HG03442 (cell line): ENCODE measurements around the gene SLC22A23.
"Not testable (repeated sequence)": the region's sequence is repeated elsewhere in the genome, so short reads cannot be mapped to it uniquely, and the experiment has no call there.

Source experiments
- ATAC-seq: cut with Tn5 transposase; IDR thresholded peaks from one replicate; pipeline ENCODE4 v1.9.1; 2021; ENCODE audit warnings: mild to moderate bottlenecking, moderate library complexity; ENCODE audit not compliant: unreplicated experiment

Gene SLC22A23

DNA sequence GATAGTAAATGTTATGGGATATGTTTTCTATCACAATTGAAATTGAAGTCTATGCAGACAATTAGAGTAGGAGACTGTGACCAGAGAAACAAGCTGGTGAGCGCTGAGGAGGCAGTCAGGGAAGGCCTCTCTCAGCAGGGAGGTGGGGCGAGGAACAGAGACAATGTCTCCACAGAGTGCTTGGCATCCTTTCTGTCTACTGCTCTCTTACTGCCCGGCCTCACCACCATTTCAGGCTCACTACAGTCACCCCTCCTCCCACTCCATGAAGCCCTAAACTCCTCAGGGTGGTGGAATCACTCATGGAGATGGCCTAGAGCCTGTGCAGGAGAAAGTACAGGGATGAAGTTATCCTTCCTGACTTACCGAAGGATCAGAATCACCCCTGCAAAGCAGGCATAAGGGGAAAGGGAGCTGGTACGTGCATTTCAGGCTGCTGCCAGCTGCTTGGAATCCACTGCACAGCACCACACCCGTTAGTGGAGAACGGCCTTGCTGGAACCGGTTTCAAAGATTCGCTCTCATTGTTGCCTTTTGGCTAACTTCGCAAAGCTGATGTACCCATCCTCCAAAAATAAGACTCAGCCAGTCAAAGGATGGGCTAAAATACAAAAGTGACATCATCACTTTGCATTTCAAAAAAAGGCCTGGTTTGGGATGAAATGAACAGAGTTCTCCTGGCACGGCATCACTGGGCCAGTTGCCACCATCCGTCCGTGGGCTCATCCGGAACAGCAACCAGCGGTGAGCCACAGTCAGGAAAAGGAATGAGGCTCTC, 67.3 kb downstream of the SLC22A23 start:
- ATAC-seq = no peak

DNA sequence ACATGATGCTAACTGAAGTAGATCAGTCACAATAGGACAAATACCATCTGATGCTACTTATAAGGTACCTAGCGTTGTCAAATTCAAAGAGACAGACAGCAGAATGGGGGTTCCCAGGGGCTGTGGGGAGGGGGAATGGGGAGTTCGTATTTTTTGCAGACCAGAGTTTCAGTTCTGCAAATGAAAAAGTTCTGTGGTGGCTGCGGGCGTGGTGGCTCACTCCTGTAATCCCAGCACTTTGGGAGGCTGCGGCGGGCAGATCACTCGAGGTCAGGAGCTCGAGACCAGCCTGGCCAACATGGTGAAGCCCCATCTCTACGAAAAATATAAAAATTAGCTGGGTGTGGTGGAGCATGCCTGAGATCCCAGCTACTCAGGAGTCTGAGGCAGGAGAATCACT, 68.1 kb downstream of the SLC22A23 start:
- no peak for ATAC-seq

DNA sequence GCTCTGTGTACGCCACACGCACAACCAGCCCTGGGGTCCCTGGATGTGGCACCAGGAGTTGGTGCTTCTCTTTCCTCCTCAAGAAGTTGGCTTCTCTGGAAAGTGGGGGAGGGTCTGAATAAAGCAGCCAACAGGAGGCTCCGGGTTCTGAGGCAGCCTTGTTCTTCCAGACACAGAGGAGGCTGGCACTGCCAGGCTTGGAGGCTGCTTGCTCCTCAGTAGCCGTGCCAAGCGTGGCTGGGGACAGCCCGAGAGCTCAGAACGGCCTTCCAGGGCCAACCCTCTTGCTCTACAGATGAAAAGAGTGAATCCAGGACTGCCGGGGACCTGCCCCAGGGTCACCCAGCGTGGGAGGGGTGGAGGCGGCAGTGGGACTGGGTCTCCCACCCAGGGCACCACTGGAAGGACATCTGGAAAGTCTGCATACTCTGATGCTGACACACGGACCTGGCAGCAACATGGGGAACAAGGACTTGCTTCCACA, 70.4 kb downstream of the SLC22A23 start:
- no peak for ATAC-seq

DNA sequence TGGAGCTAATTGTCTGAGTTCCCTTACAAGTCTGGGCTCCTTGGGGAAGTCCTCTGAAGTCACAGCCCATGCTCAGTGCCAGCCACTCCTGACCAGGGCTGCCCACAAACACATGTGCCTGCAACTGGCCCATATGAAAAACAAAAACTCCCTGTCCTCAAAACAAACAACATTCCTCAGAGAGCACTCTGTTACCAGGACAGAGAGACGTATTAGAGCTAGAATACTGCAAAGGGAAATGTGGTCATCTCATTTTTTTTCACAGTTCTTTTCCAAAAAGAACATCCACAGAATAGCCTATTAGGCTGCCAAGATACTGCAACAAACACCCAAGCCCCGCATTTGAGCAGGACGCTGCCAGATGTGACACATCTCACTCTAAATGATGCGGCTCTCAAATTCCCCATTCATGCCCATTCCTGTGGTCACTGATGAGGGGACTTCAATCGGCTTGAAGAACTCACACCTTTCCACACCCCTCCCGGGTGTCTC, 71.1 kb downstream of the SLC22A23 start:
- ATAC-seq = no peak

DNA sequence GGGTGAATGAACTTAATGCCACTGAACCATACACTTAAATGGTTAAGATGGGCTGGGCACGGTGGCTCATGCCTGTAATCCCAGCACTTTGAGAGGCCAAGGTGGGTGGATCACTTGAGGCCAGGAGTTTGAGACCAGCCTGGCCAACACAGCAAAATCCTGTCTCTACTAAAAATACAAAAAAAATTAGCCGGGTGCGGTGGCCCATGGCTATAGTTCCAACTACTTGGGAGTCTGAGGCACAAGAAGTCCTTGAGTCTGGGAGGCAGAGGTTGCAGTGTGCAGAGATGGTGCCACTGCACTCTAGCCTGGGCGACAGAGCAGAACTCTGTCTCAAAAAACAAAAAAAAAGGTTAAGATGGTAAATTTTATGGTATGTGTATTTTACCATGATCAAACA, 71.7 kb downstream of the SLC22A23 start:
- ATAC-seq = not testable (repeated sequence)

DNA sequence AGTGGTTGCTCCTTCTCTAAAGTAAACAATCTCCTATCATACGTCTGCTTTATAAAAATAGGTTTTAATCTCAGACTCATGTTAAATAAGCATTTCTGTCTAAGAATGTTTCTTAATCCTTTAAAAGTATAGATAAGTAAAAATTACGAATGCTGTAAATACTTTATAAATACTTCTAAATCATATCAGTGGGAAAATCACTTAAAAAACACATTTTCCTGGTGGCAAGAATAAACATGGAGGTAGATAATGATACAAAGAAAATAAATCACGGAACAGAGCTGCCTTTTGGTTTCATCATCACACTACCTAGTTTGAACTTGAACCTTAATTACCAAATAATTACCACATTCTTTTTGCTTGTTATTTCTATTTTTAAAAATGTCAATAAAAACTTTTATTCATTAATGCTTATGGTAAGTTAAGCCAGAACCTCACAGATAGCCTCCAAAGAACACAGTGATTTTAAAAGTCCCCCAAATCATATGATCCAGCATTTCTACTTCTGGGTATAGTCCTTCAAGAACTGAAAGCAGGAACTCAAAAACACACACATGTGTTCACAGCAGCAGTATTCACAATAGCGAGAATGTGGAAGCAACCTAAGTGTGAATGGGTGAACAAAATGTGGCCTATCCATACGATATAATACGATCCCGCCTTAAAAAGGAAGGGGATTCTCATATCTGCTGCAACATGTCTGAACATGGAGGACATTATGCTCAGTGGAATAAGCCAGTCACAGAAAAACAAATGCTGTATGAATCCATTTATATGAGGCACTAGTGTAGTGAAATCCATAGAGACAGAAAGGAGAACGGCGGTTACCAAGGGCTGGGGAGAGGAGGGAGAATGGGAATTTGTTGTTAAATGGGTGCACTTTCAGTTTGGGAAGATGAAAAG, 72.4 kb downstream of the SLC22A23 start:
- no peak for ATAC-seq

DNA sequence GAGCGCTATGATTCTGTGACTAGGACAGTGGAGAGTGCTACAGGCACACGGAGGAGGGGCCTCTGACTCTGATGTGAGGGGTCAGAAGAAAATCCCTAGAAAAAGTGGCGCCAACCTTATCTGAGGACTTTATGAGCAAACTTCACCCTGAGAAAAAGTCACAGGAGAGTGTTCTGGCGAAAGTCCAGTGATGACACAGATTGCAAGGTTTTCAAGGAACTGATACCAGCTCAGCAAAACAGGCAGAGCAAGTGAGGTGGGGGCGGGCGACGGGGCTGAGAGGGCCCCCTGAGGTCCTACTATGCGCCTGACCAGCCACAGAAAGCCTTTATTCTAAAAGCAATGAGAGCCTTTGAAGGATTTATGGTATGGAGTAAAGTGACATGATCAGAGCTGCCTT, 73.3 kb downstream of the SLC22A23 start:
- ATAC-seq = no peak

DNA sequence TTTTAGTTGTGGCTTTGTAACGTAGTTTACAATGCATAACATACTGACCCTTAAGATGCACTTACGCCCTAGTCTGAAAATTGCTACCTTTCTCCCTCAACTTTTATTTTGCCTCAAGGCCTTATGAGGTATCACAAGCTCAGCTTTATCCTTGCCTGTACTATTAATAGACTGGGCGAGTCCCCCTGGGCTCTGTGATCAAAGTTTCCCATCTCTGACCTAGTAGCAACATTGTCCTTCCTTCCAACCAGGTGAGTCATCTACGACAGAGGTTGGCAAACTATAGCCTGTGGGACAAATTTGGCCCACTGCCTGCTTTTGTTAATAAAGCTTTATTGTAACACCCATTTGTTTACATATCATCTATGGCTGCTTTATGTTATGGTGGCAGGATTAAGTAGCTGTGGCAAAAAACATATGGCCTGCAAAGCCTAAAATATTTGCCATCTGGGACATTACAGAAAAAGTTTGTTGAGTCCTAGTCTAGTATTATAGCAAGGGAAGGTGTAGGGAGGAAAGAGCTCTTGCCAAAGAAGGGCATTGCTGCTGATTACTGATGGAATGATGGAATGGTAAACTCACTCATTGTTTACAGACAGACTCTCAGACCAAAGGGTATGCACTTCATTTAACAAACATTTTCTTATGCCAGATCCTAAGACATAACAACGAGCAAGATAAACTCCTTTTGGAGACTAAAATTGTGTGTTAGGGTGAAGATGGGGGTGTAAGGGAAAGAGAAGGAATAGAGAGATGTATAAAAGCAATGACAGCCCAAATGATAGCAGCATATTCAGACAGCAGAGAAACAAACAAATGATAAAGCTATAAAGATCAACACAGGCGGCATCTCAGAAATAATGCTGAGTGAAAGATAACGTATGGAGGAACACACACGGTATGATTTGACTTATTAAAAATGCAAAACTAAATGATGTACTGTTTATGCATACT, 74.2 kb downstream of the SLC22A23 start:
- ATAC-seq = no peak

DNA sequence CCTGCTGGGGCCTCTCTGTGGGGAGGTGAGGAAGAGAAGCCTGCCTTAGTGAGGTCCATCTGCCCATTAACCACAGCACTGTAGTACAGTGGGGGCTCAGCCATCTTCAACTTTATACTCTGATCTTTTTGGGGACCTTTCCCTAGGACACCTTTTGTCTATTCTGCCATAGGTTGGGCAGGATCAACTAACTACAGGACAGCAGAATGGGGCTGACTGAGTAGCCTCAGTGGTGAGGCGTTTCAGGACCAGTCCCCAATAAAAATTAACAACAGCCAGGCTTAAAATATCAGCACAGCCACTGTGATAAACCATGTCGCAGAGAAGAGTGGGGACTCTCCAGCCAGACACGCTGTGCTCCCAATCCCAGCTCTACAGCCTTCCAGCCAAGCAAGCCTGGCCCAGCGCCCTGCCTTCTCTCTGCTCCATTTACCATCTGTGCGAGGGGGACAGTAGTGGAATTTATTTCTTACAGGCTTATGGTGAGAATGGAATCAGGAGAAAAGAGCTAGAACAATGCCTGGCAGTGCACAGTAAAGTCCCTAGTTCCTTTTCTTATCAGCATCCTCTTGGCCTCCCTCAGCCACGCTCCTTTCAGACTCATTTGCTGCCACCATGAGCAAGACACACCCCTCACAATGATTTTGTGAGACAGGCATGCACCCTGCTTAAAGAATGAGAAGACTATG, 75.5 kb downstream of the SLC22A23 start:
- ATAC-seq = no peak

DNA sequence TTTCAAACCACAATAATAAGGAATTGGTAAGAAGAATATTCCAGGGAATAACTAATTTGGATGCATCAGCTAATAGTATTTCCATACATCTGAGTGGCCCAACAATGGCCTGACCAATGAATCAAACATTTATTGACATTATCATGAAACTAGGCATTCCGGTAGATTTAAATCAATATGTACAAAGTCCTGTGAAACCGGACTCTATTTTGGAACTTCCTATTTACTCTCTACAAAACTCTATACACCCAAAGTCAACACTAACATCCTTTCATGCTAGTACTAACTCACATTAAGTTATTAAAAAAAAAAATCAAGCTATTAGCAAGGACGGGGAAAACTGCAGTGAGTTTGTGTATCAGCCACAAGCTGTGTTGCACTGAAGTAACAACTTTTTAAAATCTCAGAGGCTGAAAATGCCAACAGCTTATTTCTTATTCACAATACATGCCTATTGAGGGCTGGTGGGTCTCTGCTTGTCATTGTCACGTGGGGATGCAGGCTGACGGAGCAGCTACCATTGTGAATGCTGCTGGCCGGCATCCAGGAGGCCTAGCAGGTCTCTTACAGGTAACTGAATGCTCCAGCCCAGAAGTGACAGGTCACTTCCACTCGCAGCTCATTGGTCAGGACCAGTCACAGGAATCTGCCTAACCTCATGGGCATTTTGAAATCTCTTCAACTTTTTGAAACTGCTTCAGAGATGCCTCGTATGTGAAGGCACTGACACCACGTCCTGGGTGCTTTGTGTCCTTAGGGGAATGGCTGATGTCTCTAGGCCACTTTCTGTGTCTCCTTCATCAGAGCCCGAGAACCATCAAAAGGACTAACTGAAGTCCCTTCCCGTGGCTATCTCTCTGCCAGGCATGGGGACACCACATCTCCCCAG, 76.3 kb downstream of the SLC22A23 start:
- ATAC-seq = no peak

DNA sequence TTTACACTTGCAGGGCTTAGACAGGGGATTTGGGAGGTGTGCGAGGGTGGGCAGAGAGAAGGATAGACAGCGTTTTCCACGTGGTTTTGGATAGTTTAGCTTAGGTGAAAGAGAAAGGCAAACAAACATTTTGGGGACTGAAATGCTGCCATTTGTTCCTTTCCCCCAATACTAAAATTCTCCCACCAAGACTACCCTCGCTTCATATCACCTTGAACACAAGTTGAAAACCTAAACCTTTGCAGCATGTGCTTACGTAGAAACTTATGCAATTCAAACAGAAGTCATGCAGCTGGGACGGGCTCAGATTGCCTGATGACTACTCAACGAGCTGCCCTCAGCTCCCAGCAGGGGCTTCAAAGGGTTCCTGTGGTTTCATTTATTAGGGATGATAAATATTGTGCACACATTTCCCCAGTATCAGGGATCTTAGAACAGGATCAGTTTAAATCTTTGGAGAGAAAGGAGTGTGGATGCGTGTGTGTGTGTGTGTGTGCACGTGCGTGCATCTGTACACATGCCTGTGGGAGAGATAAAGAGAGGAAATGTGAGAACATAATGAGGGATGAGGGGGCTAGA, 77.3 kb downstream of the SLC22A23 start:
- ATAC-seq = no peak

DNA sequence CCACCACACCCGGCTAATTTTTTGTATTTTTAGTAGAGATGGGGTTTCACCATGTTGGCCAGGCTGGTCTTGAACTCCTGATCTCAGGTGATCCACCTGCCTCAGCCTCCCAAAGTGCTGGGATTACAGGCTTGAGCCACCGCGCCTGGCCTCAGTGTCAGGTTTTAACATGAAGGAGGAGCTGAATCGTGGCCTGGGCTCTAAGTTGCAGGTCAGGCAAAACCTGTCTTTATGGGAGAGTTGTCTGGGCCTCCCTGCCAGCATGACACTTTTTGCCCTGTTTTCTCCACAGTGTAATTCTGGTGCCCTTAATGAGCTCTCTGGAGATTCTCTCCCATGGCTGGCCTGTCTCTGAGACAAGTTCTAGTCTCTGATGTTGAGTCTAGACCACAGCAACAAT, 78.0 kb downstream of the SLC22A23 start:
- ATAC-seq = not testable (repeated sequence)

DNA sequence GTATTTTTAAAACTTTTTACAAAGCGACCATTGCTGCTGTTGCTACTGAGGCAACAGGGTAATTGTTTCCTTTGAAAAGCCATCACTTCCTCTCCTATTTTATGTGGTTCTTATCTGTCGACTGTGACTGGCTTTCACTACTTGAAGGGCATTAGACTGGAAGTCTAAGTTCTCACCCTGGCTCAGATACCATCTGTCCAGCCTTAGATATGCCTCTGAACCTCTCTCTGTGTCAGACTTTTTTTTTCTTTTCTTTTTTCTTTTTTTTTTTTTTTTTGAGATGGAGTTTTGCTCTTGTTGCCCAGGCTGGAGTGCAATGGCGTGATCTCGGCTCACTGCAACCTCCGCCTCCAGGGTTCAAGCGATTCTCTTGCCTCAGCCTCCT, 78.5 kb downstream of the SLC22A23 start:
- not testable (repeated sequence) for ATAC-seq

DNA sequence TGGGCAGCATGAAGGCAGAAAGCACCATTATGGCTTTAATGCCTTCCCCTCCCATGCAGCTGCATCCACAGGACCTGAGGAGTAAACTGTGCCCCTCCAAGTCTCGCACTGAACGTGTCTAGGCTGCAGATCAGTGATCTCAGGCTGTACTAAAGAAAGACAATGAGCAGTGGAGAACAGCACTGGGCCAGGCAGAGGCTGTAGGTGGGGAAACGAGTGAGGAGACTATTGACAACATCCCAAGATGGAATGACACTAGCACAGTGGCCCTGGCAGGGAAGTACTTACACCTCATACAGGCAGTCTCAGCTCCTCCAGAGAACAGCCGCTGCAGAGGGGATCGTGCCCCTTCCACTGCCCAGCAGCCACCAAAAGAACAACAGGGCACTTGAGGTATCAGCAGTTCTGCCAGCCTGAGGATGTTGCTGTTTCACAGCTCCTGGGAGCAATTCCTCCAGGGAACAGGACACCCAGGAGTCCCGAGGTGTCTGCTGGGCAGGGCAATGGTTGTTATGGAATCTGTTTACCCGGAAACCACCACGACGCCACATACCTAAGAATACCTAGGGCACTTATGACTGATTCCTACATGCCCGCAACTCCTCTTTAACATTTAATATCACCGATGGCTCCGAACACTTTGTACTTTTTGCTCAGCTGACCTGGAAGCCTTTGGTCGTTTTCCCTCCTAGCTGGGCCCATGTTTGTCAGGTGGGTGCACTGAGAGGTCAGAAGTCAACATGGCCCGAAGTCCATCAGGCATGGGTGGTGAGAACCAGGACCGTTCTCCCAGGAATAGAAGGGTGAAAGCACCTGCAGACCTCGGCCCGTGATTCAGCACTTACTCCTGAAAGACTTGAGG, 79.1 kb downstream of the SLC22A23 start:
- ATAC-seq = no peak

DNA sequence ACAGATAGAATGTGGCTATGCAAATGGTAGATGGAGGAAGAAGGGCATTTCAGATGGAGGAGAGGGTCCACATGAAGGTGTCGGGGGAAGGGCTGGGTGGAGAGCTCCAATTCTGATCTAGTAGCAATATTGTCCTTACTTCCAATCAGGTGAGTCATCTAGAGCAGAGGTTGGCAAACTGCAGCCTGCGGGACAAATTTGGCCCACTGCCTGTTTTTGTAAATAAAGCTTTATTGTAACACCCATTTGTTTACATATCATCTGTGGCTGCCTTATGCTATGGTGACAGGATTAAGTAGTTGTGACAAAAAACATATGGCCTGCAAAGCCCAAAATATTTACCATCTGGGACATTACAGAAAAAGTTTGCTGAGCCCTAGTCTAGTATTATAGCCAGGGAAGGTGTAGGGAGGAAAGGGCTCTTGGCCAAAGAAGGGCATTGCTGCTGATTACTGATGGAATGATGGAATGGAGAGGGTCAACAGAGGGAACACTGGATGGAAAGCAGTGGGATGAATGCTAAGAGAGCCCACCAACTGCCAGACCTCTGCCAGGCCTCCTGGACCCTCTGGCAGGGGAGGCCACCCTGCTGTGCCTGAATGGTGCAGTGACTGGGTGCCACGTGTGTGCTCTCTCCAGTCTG, 79.8 kb downstream of the SLC22A23 start:
- ATAC-seq = no peak

DNA sequence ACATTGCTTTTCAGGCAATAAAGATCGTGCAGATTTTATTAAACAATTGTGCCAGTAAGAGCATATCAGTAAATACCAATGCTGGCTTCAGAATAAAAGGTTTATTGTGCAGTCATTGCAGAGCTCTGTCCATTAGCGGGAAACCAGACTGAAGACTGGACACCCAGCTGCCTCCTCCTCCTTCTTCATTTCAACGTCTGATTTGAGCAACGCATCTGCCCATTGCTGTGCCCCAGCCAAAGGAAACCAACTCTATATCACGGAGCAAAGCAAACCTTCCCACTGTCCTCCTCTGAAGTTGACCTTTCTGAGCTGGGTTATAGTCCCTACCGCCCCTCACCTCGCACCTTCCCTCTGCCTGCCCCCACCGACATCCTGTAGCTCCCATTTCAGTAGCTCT, 80.8 kb downstream of the SLC22A23 start:
- no peak for ATAC-seq

DNA sequence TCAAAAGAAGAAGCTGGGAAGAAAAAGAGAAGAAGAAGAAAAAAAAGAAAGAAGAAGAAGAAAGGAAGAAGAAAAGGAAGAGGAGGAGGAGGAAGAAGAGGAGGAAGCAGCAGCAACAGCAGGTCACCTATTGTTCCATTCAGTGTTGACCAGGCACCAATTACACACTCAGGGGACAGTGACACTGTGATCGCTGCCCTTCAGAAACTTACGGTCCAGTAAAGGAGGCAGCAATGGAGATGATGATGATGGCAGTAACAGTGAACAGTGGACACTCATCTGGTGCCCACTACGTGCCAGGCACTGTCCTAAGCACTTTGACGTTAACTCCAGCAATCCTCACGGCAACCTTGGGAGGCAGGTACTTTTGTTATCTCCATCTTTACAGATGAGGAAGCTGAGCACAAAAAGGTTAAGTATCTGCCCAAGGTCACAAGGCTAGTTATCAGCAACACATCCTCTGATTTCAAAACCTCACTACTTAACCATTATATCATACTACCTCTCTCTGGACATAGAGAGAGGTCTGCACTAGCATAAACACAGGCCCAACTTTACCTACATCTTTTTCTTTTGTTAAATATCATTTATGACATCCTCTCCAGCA, 83.2 kb downstream of the SLC22A23 start:
- ATAC-seq = no peak
